ENCODE results near the gene KLRK1. TPM values are rescaled to one million over a fixed set of nuclear protein-coding genes. Genes with fewer than 3 reads are reported as not detected.

Gene KLRK1
- total and polyA plus RNA-seq, 2 of the 4 experiments (the other 2 are of a cell fraction): not detected

GRCh38 chr12:10406725-10407124 is 16.9 kb upstream of the KLRK1 start:
- Histone ChIP-seq H2AK5ac (ENCODE audit: low read depth, low read length) (no peak overlapping the region), H3K18ac (ENCODE audit: low read depth, low read length) (no peak overlapping the region), H3K4ac (ENCODE audit: low read depth, low read length) (no peak overlapping the region), H3K9me1 (ENCODE audit: insufficient read depth, low read length) (no peaks in the 10 kb centered on the region), H4K5ac (ENCODE audit: low read depth, low read length) (no peak overlapping the region), H2BK5ac (ENCODE audit: low read depth, low read length, poor library complexity, severe bottlenecking) (no peak overlapping the region), H4K8ac (ENCODE audit: low read depth in 2 of 2, low read length in 2 of 2) (no peak overlapping the region), H3K4me1 (ENCODE audit: control insufficient read depth, insufficient read depth, low read length) (no peaks in the 10 kb centered on the region), H3K79me1 (ENCODE audit: low read depth in 1 of 2, low read length in 2 of 2) (no peaks in the 10 kb centered on the region), H2BK120ac (ENCODE audit: low read depth, low read length) (no peak overlapping the region), H4K20me1 (ENCODE audit: insufficient read depth, low read length) (no peaks in the 10 kb centered on the region), H3K27ac (ENCODE audit: insufficient read depth, low read length) (no peak overlapping the region), H2AFZ (replicated peaks; ENCODE audit: low read length, poor library complexity) (no peak overlapping the region), H2BK15ac (ENCODE audit: low read depth, low read length) (no peak overlapping the region), H3K36me3 (ENCODE audit: control insufficient read depth, insufficient read depth, low read length) (no peaks in the 10 kb centered on the region), H3K9me3 (ENCODE audit: control insufficient read depth, insufficient read depth, low read length) (peaks cover 3% of the 10 kb centered on the region; the same call in 1 of the 2 replicates), H4K91ac (ENCODE audit: insufficient read depth, low read depth, low read length) (no peak overlapping the region), H2AK9ac (replicated peaks; ENCODE audit: low read depth, low read length, poor library complexity) (no peak overlapping the region), H3K4me2 (ENCODE audit: low read depth, low read length) (no peak overlapping the region), H2BK20ac (ENCODE audit: low read depth, low read length) (no peak overlapping the region), H3K9ac (ENCODE audit: low read depth, low read length) (no peak overlapping the region), H3K14ac (replicated peaks; ENCODE audit: low read depth, low read length) (no peak overlapping the region), H3K56ac (ENCODE audit: extremely low read depth, insufficient read depth, low read length) (no peak overlapping the region), H3K27me3 (ENCODE audit: control insufficient read depth, insufficient read depth, low read length) (peaks cover 3% of the 10 kb centered on the region), H3K4me3 (ENCODE audit: insufficient read depth, low read depth, low read length) (no peak overlapping the region), H3K23ac (ENCODE audit: low read depth, low read length) (no peak overlapping the region)
- WGBS, 2 experiments (ENCODE audit: extremely low coverage in 2 of 2, insufficient read length in 1 of 2): no CpG with 5 or more reads among the region's 4 CpGs
- dilution Hi-C loops (cut with HindIII; ENCODE audit: low sequenced_read_pairs, unreplicated experiment) (no loop called here), in situ Hi-C loops (cut with MboI; ENCODE audit: low sequenced_read_pairs) (no loop called here), intact Hi-C loops (cut with micrococcal nuclease) (loop anchor here (10.0 kb wide), 1 partner anchor 48 kb away; the partner anchor contains the start of gene KLRC1)
- POLR2A ChIA-PET (ENCODE audit: unreplicated experiment): no interaction called here
- CTCF ChIA-PET: no interaction called here
- ATAC-seq (ENCODE audit: low read depth) (no peak), DNase-seq (no peak)
- no TSS peak for BruUV-seq (replicated peaks)
- TF ChIP-seq MXI1 (IDR thresholded peaks at IDR 0.05; ENCODE audit: borderline replicate concordance, low read depth, low read length): no peak
- TF ChIP-seq CHD1 (IDR thresholded peaks at IDR 0.05; ENCODE audit: low read depth, low read length): no peak
- TF ChIP-seq NFE2L2 (IDR thresholded peaks at IDR 0.05; ENCODE audit: low read depth, low read length): no peak
- no peak for TF ChIP-seq FOS (IDR thresholded peaks at IDR 0.05; ENCODE audit: low read depth, low read length)
- no peak for TF ChIP-seq POLR2A (IDR thresholded peaks at IDR 0.05; ENCODE audit: low read depth, low read length)
- TF ChIP-seq MAFK (IDR thresholded peaks at IDR 0.05; ENCODE audit: low read depth, low read length): no peak
- no peak for TF ChIP-seq BHLHE40 (IDR thresholded peaks at IDR 0.05; ENCODE audit: low read depth, low read length)
- no peak for TF ChIP-seq CEBPB (IDR thresholded peaks at IDR 0.05; ENCODE audit: low read depth, low read length)
- TF ChIP-seq ELK1 (IDR thresholded peaks at IDR 0.05; ENCODE audit: borderline replicate concordance, low read depth, low read length): no peak
- TF ChIP-seq CTCF (conservative IDR thresholded peaks at IDR 0.05; ENCODE audit: low read depth, low read length): no peak
- no peak for TF ChIP-seq RFX5 (IDR thresholded peaks at IDR 0.05; ENCODE audit: low read depth, low read length)
- no peak for TF ChIP-seq RCOR1 (IDR thresholded peaks at IDR 0.05; ENCODE audit: insufficient replicate concordance, low read length)
- TF ChIP-seq RAD21 (IDR thresholded peaks at IDR 0.05; ENCODE audit: low read length): no peak
- TF ChIP-seq MAZ (IDR thresholded peaks at IDR 0.05; ENCODE audit: borderline replicate concordance, low read depth, low read length): no peak
- no peak for TF ChIP-seq USF2 (IDR thresholded peaks at IDR 0.05; ENCODE audit: low read depth, low read length)
